Muscle of arm (tissue), 12 donors: ENCODE results near the gene METTL9. TPM values are rescaled to one million over a fixed set of nuclear protein-coding genes. Genes with fewer than 3 reads are reported as not detected.

Experiments
- DNase-seq: peaks from one replicate; pipeline ENCODE4 v3.0.0-alpha.2; 2013
- polyA plus RNA-seq, 12 donors: library from polyadenylated mRNA; unstranded; fragments of 120-200 nt; gene quantifications; one replicate each; pipeline ENCODE4 v1.2.1, GENCODE V29; 2013; ENCODE audit not compliant: insufficient read length in 12 of 12

The METTL9 gene
- polyA plus RNA-seq, 12 donors, result 84.0 to 132 (median 111) TPM; not detected in 1

- no peak for DNase-seq
Observed at GRCh38 chr16:21703589-21704174, 104.3 kb downstream of the METTL9 start.

GRCh38 chr16:21704266-21704665, 104.9 kb downstream of the METTL9 start:
- no peak for DNase-seq

GRCh38 chr16:21704733-21705132, 105.4 kb downstream of the METTL9 start:
- DNase-seq, result no peak

Other genes starting within 250 kb of the METTL9 start
- 1 to 10 TPM in 10 of 12 donors, not detected in 2; 1.5 to 5.7 (median 2.6) TPM for gene IGSF6, start 53.0 kb downstream of the METTL9 start, polyA plus RNA-seq
- gene OTOA, start 64.4 kb downstream of the METTL9 start, polyA plus RNA-seq, result under 1 TPM in 4 of 12 donors, not detected in 8; 0.07 to 0.36 (median 0.16) TPM